ELF-1 (cell line): ENCODE measurements around the gene NEK8.
A peak's percentile ranks its signal among the peaks of the same experiment; 100 is the strongest.
"Not testable (repeated sequence)": the region's sequence is repeated elsewhere in the genome, so short reads cannot be mapped to it uniquely, and the experiment has no call there.

Experiments
- DNase-seq: peaks from one replicate; pipeline ENCODE4 v3.0.0-alpha.2; 2016; ENCODE audit warnings: low read depth, low spot score

NEK8 gene

DNA sequence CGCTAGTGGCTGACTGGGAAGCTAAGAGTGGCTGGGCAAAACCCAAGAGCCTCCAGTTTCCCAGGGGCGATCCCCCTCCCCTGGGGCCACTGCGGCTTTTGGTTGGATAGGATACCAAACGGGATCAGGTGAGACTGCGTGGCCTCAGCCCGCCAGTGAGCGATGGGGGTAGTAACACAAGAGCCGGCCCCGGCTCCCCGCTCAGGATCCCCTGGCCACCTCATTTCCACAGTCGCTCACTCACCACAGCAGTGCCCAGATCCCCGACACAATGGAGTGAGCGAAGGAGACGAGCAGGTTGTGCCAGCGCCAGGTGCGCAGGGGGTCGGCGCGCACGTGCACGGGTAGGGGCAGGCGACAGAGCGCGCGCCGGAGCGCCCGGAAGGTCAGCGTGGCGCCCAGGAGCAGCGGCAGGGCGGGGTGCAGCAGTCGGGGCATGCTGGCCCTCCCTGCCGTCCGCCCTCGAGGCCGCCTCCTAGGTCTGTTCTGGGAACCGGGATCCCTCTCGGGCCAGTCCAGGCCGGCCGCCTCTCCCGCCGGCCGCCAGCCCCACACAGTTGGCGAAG, 2.8 kb upstream of the NEK8 start:
- peak; percentile 92 for DNase-seq

GRCh38 chr17:28726226-28726626, 2.4 kb upstream of the NEK8 start, which contains the start of gene TLCD1:
Gene TLCD1, minus strand, starts transcription at chr17:28726233. Its CDS starts 136 bp downstream, at chr17:28726097.
- DNase-seq = no peak

GRCh38 chr17:28726627-28727491, 1.7 kb upstream of the NEK8 start:
- peak; percentile 99 for DNase-seq

DNA sequence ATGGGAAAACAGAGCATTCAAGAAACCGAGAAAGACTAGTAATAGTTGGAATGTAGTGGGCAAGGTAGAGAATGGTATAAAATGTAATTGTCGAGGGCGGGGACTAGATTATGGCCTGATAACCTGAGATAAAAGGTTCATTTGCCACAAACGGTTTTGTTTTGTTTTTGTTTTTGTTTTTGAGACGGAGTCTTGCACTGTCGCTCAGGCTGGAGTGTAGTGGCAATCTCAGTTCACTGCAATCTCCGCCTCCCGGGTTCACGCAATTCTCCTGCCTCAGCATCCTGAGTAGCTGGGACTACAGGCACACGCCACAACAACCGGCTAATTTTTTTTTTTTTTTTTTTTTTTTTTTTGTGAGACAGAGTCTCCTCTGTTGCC, 1.4 kb downstream of the NEK8 start:
- no peak for DNase-seq

DNA sequence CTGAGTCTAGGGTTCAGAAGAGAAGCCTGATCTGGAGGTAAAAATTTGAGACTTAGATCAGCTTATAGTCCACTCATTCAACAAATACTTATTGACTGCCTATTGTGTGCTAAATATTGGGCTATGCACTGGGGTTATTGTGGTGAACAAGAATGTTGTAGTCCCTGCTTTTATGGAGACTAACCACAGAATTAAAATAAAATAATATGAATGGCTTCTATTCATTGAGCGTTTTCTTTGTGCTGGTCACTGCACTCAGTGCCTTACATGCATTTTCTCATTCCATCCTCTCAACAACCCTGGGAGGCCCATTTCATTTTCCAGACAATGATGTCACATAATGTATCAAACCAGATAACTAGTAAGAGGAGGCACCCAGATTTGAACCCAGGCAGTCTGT, 4.8 kb downstream of the NEK8 start:
- DNase-seq = no peak

- no peak for DNase-seq
Observed at GRCh38 chr17:28734712-28735241, 6.2 kb downstream of the NEK8 start.

GRCh38 chr17:28735242-28735722, 6.7 kb downstream of the NEK8 start:
- DNase-seq = peak; percentile 57

DNA sequence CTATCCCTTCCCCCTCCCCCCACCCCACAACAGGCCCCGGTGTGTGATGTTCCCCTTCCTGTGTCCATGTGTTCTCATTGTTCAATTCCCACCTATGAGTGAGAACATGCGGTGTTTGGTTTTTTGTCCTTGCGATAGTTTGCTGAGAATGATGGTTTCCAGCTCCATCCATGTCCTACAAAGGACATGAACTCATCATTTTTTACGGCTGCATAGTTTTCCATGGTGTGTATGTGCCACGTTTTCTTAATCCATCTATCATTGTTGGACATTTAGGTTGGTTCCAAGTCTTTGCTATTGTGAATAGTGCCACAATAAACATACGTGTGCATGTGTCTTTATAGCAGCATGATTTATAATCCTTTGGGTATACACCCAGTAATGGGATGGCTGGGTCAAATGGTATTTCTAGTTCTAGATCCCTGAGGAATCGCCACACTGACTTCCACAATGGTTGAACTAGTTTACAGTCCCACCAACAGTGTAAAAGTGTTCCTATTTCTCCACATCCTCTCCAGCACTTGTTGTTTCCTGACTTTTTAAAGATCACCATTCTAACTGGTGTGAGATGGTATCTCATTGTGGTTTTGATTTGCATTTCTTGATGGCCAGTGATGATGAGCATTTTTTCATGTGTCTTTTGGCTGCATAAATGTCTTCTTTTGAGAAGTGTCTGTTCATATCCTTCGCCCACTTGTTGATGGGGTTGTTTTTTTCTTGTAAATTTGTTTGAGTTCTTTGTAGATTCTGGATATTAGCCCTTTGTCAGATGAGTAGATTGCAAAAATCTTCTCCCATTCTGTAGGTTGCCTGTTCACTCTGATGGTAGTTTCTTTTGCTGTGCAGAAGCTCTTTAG, 7.6 kb downstream of the NEK8 start:
- DNase-seq = not testable (repeated sequence)

DNA sequence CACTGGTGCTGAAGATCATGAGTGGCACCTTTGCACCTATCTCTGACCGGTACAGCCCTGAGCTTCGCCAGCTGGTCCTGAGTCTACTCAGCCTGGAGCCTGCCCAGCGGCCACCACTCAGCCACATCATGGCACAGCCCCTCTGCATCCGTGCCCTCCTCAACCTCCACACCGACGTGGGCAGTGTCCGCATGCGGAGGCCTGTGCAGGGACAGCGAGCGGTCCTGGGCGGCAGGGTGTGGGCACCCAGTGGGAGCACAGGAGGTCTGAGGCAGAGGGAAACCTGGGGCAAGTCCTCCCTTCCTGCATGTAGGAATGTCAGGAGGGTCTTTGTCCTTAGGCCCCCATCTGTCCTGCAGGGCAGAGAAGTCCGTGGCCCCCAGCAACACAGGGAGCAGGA, 8.7 kb downstream of the NEK8 start:
- no peak for DNase-seq

DNA sequence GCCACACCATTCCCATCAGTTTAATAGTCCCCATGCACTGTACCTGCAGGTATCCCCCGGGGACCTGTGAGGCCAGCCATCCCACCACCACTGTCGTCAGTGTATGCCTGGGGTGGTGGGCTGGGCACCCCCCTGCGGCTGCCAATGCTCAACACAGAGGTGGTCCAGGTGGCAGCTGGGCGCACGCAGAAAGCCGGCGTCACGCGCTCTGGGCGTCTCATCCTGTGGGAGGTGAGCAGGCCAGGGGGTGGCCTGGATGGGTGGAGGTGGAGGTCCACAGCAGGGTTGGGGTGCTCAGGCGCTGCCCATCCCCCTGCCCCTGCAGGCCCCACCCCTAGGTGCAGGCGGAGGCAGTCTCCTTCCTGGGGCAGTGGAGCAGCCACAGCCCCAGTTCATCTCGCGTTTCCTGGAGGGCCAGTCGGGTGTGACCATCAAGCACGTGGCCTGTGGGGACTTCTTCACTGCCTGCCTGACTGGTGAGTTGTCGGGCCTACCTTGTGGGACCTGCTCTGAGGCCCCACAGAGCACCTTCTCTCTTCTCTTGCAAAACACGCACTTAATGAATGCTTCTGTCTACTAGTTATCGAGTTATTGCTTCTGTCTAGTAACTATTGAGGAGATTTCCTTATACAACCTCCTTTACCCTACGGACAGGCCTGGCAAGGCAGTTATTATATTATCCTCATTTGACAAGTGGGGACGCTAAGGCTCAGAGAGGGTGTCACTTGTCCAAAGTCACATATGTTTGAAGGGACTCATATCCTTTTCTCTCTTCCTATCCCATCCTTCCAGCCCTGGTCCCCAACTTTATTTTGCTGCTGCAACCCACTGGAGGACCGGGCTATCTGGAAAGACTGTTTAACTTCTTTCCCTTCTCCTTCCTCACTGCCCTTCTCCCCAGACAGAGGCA, 9.4 kb downstream of the NEK8 start:
- DNase-seq = no peak

DNA sequence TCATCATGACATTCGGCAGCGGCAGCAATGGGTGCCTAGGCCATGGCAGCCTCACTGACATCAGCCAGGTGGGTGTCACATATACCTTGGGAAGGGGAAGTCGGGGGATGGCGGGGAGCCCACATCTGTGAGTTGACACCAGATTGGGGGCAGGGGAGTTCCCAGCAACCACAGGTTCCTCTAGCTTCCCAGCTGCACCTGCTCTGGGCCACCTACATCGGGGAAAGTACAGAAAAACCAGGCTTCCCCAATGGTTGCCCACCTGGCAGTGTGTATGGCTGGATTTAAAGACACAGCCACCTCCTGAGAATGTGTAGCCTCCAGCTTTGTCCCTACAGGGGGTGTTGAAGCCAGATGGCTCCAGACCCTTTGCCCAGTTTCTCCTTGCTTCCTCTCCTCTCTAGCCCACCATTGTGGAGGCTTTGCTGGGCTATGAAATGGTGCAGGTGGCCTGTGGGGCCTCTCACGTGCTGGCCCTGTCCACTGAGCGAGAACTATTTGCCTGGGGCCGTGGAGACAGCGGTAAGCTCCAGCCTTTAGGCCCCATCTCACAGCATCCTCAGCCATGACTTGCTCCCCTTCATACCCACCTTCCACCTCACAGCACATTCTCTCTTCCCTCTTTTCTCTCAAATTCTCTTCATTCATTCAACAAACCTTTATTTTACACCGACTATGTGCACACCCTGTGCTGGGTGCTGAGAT, 10.2 kb downstream of the NEK8 start:
- no peak for DNase-seq

- no peak for DNase-seq
Observed at GRCh38 chr17:28740406-28741357, 12.1 kb downstream of the NEK8 start.

GRCh38 chr17:28741358-28742349, 13.1 kb downstream of the NEK8 start:
- no peak for DNase-seq

- peak; percentile 95 for DNase-seq
Observed at GRCh38 chr17:28743243-28744103, 14.9 kb downstream of the NEK8 start, which contains the start of gene TRAF4. Gene TRAF4, plus strand, starts transcription at chr17:28744011. Its CDS starts 102 bp downstream, at chr17:28744113.

- DNase-seq = peak; percentile 94
Observed at GRCh38 chr17:28744104-28744971, 15.8 kb downstream of the NEK8 start.
